ENCODE measurements around the gene HOXD3.

HOXD3 gene

DNA sequence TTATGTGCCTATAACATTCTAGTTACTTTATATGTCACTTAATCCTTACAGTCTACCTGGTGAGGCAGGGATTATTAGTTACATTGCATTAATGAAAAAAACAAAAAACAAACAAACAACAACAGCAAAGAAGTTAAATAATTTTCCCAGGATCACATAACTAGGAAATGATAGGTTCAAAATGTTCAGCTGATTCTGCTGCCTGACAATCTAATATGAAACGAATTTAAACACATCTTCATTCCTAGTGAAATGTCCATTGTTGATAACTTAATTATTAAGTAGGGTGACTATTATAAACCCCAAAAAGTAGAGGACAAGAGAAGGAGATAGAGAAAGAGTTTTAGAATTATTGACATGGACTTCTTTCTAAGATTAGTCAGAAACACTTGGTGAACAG is 54.0 kb downstream of the HOXD3 start:
- no peak overlapping the region for H3K4me3 ChIP-seq (ENCODE audit: low read length)
- no peak for DNase-seq (ENCODE audit: low read depth)
- no peak for TF ChIP-seq CTCF (IDR thresholded peaks at IDR 0.05; ENCODE audit: insufficient read depth, low read depth, low read length, missing control alignments)

DNA sequence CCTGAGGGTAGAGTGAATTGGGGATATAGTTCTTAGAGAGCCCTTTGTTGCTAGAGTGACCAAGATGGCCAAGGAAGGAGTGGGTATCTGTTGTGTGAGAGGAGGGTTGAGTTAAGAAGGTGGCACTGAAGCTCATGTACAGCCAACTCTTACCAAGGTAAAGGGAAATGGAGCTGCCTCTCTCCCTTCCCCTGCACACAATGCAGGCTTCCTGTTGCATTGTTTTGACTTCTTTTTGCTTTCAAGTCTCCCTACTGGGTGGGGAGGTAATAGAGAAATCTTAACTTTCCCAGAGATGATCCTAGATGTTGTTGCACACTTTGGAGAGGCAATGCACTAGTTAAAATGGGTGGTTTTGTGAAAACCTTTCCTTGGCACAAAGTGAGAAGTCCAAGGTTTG is 55.2 kb downstream of the HOXD3 start:
- TF ChIP-seq CTCF (IDR thresholded peaks at IDR 0.05; ENCODE audit: insufficient read depth, low read depth, low read length, missing control alignments): no peak
- DNase-seq (ENCODE audit: low read depth): no peak
- no peak overlapping the region for H3K4me3 ChIP-seq (ENCODE audit: low read length)

DNA sequence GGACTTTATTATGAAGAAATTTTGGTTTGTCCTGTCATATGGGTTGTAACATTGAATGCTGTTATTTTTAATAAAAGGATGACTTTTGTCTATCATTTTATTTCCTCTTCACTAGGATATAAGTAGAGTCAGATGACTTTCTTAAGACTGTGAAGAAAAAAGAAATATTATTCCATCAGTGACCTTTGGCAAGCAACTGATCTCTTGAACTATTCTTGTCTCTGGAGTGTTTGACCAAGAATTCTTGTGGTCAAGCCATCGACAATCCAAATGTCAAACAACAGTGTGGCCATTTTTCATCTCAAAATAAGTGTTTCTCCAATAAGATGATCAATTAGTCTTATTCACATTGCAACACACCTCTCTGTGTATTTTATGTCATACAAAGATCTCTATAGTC is 56.3 kb downstream of the HOXD3 start:
- no peak for TF ChIP-seq CTCF (IDR thresholded peaks at IDR 0.05; ENCODE audit: insufficient read depth, low read depth, low read length, missing control alignments)
- DNase-seq (ENCODE audit: low read depth): no peak
- no peak overlapping the region for H3K4me3 ChIP-seq (ENCODE audit: low read length)
